ENCODE results near the gene PIEZO1.

DNA sequence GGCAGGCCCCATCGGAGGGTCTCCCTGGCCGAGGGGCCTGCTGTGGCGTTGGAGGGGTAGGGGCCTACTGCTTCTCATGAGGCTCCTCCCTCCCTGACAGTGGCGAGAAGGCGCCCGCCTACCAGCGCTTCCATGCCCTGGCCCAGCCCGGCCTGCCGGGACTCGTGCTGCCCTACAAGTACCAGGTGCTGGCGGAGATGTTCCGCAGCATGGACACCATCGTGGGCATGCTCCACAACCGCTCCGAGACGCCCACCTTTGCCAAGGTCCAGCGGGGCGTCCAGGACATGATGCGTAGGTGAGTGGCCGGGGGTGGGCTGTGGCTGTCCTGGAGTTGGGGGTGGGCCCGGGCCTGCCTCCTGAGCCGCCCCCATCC is 20.3 kb upstream of the PIEZO1 start:
- TF ChIP-seq, protein P1, sequence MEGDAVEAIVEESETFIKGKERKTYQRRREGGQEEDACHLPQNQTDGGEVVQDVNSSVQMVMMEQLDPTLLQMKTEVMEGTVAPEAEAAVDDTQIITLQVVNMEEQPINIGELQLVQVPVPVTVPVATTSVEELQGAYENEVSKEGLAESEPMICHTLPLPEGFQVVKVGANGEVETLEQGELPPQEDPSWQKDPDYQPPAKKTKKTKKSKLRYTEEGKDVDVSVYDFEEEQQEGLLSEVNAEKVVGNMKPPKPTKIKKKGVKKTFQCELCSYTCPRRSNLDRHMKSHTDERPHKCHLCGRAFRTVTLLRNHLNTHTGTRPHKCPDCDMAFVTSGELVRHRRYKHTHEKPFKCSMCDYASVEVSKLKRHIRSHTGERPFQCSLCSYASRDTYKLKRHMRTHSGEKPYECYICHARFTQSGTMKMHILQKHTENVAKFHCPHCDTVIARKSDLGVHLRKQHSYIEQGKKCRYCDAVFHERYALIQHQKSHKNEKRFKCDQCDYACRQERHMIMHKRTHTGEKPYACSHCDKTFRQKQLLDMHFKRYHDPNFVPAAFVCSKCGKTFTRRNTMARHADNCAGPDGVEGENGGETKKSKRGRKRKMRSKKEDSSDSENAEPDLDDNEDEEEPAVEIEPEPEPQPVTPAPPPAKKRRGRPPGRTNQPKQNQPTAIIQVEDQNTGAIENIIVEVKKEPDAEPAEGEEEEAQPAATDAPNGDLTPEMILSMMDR (IDR thresholded peaks at IDR 0.05), result no peak
- TF ChIP-seq EP300 (IDR thresholded peaks at IDR 0.05), result no peak
